ENCODE measurements around the gene CTNNA1.

The CTNNA1 gene

DNA sequence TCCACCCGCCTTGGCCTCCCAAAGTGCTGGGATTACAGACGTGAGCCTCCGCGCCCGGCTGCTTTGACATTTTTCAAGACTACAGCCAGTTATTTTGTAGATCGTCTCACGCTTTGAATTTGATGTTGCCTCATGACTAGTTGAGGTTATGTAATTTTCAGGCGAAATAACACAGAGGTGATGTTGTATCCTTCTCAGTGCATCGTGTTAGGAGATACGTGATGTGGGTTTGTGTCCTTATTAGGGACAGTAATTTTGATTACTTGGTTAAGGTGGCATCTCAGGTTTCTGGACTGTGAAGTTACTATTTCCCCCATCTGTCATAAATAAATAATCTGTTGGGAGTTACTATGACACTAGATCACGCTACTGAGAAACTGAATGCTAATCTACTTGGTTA is 25.0 kb downstream of the CTNNA1 start:
- no peak for DNase-seq (ENCODE audit: low read depth)
- TF ChIP-seq MYC (IDR thresholded peaks at IDR 0.05; ENCODE audit: low read depth, low read length) (no peak), POLR2A (IDR thresholded peaks at IDR 0.05; ENCODE audit: extremely low read depth, insufficient read length) (no peak)
- TF ChIP-seq, protein P1, sequence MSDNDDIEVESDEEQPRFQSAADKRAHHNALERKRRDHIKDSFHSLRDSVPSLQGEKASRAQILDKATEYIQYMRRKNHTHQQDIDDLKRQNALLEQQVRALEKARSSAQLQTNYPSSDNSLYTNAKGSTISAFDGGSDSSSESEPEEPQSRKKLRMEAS (IDR thresholded peaks at IDR 0.05; ENCODE audit: low read depth, low read length): no peak
- TF ChIP-seq, protein P2, sequence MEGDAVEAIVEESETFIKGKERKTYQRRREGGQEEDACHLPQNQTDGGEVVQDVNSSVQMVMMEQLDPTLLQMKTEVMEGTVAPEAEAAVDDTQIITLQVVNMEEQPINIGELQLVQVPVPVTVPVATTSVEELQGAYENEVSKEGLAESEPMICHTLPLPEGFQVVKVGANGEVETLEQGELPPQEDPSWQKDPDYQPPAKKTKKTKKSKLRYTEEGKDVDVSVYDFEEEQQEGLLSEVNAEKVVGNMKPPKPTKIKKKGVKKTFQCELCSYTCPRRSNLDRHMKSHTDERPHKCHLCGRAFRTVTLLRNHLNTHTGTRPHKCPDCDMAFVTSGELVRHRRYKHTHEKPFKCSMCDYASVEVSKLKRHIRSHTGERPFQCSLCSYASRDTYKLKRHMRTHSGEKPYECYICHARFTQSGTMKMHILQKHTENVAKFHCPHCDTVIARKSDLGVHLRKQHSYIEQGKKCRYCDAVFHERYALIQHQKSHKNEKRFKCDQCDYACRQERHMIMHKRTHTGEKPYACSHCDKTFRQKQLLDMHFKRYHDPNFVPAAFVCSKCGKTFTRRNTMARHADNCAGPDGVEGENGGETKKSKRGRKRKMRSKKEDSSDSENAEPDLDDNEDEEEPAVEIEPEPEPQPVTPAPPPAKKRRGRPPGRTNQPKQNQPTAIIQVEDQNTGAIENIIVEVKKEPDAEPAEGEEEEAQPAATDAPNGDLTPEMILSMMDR (IDR thresholded peaks at IDR 0.05; ENCODE audit: low read depth, low read length): no peak
- H3K4me3 ChIP-seq (ENCODE audit: low read depth, low read length): no peak overlapping the region

DNA sequence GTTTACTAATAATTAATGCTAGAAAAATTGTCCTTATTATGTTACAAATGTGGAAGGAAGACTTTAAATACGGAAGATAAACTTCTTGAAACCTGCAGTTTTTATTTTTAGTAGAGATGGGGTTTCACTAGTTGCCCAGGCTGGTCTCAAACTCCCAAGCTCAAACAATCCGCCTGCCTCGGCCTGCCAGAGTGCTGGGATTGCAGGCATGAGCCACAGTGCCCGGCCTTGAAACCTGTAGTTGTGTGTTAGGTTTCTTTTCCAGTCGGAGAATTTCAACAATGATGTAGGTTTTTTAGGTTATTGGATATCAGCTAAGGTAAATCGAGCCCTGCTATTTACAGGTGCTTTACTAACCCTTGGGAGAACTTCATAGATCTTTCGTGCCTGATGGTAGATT is 30.8 kb downstream of the CTNNA1 start:
- no peak for DNase-seq (ENCODE audit: low read depth)
- no peak for TF ChIP-seq MYC (IDR thresholded peaks at IDR 0.05; ENCODE audit: low read depth, low read length)
- TF ChIP-seq POLR2A (IDR thresholded peaks at IDR 0.05; ENCODE audit: extremely low read depth, insufficient read length): no peak
- TF ChIP-seq, protein P1 (IDR thresholded peaks at IDR 0.05; ENCODE audit: low read depth, low read length): no peak
- TF ChIP-seq, protein P2 (IDR thresholded peaks at IDR 0.05; ENCODE audit: low read depth, low read length): no peak
- no peak overlapping the region for H3K4me3 ChIP-seq (ENCODE audit: low read depth, low read length)

DNA sequence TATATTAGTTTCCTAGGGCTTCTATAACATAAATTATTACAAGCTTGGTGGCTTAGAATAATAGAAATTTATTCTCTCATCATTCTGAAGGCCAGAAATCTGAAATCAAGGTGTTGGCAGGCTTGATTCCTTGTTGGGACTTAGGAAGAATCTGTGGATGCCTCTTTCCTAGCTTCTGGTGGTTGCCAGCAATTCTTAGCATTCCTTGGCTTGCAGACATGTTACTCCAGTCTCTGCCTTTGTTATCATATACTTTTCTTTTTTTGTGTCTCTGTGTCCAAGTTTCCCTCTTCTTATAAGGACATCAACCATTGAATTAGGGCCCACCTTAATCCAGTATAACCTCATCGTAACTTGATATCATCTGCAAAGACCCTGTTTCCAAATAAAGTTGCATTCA is 31.4 kb downstream of the CTNNA1 start:
- TF ChIP-seq POLR2A (IDR thresholded peaks at IDR 0.05; ENCODE audit: extremely low read depth, insufficient read length) (no peak), MYC (IDR thresholded peaks at IDR 0.05; ENCODE audit: low read depth, low read length) (no peak)
- TF ChIP-seq, protein P2 (IDR thresholded peaks at IDR 0.05; ENCODE audit: low read depth, low read length): no peak
- DNase-seq (ENCODE audit: low read depth): no peak
- no peak overlapping the region for H3K4me3 ChIP-seq (ENCODE audit: low read depth, low read length)

DNA sequence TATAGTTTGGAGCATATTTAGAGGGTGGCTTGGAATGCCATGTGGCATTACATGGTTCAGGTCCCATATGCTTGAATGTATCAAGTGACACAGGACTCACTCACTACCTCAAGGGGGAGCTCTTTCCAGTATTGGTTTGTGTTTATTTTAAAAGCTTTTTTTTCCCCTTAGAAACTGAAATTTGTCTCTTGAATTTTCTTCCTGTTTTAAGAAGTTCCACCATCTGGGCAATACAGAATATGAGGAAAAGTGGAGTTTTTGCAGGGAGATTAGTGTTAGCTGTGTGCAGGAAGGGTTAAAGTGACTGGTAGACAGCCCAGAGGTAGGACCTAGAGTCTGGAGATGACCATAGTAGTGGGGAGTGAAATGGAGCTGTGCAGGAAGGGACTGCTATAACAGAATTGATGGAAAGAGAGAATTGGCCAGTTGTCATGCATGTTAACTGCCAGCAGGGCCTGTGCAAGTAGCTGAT is 36.6 kb downstream of the CTNNA1 start:
- peak; percentile 63 for DNase-seq (ENCODE audit: low read depth)
- TF ChIP-seq POLR2A (IDR thresholded peaks at IDR 0.05; ENCODE audit: extremely low read depth, insufficient read length): no peak
- TF ChIP-seq MYC (IDR thresholded peaks at IDR 0.05; ENCODE audit: low read depth, low read length): peak; percentile 52; the same call in 1 of the 2 replicates
- TF ChIP-seq, protein P1 (IDR thresholded peaks at IDR 0.05; ENCODE audit: low read depth, low read length): peak; percentile 73; the same call in 1 of the 2 replicates
- TF ChIP-seq, protein P2 (IDR thresholded peaks at IDR 0.05; ENCODE audit: low read depth, low read length): peak; percentile 66
- H3K4me3 ChIP-seq (ENCODE audit: low read depth, low read length): no peak overlapping the region

DNA sequence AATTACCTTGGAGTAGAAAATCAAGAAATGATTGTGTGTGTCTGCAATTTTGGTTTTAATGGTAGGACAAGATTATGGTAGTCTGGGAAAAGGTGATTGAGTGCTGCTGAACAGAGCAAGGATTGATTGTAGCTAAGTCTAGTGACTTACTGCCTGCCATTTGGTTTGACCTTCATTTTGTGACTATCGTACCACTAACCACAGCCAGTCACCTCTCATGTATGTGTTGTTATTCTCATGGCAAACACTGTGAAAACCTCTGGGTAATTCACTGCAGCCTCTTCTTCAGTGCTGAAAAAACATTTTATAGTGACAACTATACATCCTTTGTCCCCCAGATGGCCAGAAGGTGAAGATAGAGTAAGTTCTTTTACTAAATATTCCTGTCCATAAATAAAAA is 37.5 kb downstream of the CTNNA1 start:
- TF ChIP-seq MYC (IDR thresholded peaks at IDR 0.05; ENCODE audit: low read depth, low read length): no peak
- TF ChIP-seq, protein P1 (IDR thresholded peaks at IDR 0.05; ENCODE audit: low read depth, low read length): no peak
- TF ChIP-seq POLR2A (IDR thresholded peaks at IDR 0.05; ENCODE audit: extremely low read depth, insufficient read length): no peak
- TF ChIP-seq, protein P2 (IDR thresholded peaks at IDR 0.05; ENCODE audit: low read depth, low read length): no peak
- no peak for DNase-seq (ENCODE audit: low read depth)
- H3K4me3 ChIP-seq (ENCODE audit: low read depth, low read length): no peak overlapping the region

All from NB4 (cell line).